ENCODE results near the gene LRCH1.

The LRCH1 gene

DNA sequence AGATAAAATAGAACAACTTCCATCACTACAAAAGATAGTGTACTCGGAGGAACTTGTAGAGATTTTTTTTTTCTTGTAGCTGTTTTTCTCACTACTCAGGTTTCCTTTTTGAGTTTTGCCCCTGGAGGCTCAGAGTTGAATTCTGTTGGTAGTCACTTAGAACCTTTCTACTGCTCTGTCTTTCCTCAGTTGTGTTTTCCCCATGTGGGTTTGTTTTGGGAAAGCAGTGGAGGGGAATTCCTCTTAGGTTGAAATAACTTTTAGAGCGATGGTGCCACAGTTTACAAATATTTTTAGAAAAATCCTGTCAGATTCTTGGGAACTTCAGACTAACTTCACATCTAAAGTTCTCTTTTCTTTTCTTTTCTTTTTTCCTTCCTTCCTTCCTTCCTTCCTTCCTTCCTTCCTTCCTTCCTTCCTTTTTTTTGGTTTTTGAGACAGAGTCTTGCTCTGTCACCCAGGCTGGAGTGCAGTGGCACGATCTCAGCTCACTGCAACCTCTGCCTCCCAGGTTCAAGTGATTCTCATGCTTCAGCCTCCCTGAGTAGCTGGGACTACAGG lies 65.8 kb downstream of the LRCH1 start:
- no peak for DNase-seq

DNA sequence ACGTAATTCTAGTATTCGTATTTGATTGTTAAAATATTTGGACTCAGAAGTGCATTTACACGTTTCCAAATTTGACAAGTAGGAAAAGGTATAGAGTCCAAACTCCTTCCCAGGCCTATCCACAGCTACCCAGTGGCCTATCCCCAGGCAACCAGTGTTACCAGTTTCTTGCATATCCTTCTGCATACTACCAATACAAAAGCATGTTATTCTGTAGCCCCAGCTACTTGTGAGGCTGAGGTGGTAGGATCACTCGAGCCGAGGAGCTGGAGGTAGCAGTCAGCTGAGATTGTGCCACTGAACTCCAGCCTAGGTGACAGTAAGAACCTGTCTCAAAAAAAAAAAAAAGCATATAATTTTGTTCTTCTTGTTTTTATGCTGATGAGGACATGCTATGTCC lies 67.1 kb downstream of the LRCH1 start:
- no peak for DNase-seq

DNA sequence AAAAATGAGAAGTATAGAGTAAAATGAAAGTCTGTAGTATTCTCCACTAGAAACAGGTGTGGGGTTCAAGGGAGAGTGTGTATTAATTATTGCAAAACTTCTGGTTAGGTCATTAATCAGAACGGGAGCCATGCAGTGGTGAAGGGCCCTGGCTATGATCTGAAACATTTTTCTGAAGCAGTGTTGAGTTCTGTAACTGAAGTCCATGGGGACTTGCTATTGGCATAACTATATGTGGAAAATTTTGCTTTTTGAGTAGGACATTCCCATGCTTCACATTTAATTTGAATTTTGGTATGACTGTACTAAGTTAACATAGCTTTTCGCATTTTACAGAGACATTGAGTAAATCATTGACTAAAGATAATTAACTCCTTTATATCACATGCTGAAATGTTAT lies 67.5 kb downstream of the LRCH1 start:
- DNase-seq, result no peak

DNA sequence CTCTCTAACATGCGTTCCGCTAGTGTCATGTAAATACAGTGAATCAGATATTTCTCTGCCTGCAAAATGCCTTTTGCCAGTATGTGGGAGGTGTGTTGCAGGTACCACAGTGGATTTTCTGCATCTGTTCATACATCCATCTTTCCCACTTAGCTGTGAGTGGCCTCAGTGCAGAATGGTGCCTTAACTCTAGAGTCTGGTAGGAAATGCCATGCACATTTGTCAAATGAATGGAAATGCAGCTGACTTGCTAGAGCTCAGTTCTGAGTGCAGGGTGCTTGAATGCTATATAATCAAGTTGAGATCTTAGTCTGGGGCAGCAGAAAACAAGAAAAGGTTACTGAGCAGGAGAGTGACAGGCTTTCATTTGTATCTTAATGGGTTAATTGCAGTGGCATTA lies 68.2 kb downstream of the LRCH1 start:
- no peak for DNase-seq

DNA sequence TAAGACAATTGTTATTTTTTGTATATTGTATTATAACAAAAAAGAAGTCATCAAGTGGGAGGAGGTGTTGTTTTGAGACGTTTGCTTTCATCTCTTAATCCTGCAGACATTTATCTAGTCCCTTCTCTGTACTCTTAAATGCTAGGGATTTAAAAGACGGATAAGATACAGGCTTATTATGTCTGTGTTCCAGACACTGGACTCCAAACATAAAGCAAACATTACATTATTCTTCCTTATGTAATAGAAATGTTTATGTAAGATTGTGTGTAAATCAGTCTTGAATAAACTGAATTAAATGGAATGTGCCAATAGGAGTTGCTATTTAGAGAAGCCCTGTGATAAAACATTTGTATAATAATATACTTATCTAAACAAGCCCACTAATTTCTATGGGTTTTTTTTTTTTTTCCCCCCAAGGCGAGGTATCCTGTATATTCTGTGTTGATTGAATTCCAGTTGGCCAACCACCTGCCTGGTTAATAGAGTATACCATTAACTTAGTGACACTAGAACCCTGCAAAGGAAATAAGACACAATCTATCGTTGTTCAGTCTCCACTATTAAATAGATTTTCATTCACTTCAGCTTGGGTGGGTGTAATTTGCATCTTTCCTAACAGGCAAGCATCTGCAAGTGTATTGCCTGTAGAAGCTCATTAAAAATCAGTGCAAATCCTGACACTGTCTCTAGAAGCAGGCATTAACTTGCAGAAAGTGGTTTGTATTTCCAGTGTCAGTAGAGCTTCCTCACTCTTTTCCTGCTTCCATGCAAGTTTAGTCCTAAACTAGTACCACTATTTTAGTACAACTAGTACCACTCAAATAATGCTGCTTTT lies 69.0 kb downstream of the LRCH1 start:
- DNase-seq, result no peak

DNA sequence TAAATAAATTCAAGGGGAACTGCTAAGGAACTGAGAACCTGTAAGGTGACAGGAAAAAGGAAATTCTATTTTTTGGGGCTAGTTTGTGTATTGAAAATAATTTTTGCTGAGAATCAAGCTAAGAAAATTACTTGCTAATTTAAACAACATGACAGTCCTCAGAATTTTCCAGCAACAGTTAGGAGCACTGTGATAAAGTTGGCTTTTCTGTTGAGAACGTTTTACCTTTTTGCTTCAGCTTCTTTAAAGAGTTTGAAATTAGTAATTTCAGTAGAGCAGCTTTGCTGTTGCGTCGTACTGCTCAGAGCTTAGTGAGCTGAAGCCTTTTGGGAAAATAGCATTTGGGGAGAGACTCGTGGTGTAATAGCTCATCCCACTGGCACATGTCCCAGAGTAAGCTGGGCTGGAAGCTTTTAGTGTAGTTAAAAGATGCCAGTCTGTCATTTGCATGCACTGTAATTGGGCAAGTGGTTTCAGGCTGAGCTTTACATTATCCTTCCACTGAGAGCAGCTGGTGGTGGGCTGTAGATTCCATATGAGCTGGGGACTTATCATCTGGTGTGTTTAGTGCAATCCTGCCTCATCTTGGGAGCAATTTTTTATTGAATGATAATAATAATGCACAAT lies 69.8 kb downstream of the LRCH1 start:
- no peak for DNase-seq

DNA sequence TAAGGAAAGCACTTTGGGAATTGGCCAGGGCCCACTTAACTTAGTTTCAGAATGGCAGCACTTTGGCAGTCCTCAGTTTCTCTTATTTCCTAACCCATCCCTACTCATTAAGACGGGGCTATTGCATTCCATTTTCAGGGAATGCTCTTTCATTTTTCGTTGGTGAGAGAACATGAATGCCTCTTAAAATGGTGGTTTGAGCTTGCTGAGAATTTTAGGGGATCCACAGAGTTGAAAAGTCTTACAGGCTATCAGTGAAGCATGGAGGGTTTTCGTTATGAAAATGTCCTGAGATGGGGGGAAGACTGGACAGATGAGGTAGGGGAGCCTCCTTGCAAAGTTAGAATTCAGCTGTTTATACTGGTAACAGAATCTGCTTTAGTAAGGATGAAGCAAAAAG lies 71.4 kb downstream of the LRCH1 start:
- no peak for DNase-seq

DNA sequence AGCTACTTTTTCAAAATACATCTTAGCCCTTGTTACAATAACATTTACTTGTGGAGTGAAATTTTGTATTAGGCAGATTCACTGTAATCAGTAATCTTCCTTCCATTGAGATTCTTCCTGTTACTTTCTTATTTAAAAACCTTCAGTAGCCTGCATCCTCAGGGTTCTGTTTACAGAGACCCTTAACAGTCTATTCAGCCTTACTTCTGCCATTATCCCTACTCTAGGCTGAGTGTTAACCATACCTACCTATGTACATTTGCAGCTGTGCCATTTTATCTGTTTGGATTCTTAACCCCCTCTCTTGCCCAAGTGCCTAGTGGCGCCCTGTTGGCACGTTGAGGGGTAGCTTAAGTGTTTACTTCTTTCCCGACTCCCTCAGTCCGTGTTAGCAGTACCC lies 71.9 kb downstream of the LRCH1 start:
- no peak for DNase-seq

DNA sequence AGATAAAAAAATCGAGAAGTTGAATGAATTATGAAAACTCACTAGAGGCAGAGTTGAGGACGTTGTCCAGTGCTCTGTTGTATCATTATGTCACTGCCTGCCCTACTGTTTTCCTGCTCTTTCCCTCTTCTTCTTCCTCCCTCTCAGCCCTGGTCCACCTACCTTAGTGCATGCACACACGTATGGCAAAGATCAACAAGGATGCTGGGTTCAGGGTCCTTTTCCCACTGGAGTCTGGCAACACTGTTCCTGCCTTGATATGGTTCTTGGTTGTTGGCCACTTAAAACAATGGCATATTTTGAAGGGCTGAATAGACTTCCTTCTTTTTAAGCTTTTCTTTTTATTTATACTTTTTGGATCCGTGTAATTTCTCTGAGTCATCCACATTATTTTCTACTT lies 74.5 kb downstream of the LRCH1 start:
- DNase-seq, result no peak

DNA sequence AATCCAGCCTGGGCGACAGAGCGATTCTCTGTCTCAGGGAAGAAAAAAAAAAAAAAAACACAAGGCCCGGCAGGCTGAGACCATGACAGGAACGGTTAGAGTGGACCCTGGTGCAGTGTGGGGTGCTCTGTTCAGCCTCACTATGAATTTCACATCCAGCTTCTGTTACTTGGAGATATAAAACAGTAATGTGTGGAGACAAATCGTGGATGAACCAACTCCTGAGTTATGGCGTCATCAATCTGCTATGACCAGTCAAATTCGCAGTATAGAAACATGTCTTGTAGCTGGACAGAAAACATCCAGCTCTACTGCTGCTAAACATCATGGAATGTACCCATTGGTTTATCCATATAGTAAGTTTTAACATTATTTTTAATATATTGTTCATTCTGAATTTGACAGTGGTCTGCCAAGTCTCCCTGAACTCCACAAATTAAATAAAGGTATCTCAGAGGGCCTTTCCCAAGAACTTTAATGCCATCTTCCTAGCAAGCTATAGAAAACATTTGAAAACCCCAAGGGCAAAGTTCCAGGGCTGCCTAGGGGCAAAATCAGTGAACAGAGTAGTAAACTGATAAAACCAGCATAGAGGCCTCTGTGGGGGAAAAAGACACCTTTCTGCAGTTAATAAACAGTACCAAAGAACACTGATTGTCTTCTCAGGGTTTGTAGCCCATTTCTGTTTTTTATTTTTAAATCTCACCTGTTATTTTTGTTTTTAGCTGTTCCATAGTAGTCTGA lies 75.8 kb downstream of the LRCH1 start:
- DNase-seq, result no peak

DNA sequence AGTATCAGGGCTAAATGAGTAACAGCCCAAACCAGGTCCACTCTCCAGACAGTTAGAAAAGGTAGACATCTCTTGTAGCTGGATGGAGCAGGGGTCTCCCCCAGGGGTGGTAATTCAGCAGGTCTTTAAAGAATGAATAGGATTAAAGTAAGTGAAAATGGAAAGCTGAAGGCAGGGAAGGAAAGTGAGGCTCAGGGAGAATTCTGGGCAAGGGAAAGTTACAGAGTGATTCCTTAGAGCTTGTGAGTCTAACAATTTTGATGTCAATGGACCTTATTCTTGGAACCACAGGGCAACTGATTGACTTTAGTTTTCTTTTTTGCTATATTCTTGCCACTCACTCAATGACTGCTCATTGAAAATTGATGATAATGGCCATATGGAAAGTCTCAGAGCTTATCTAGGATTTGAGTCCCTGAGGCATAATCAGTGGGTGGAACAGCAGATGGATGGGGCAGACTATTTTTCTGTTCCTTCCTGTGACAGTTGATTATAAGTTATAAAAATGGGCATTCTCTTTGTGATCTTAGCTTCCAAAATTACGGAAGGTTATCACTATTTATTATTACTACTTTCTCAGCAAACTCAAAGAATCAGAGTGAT lies 76.9 kb downstream of the LRCH1 start:
- no peak for DNase-seq

DNA sequence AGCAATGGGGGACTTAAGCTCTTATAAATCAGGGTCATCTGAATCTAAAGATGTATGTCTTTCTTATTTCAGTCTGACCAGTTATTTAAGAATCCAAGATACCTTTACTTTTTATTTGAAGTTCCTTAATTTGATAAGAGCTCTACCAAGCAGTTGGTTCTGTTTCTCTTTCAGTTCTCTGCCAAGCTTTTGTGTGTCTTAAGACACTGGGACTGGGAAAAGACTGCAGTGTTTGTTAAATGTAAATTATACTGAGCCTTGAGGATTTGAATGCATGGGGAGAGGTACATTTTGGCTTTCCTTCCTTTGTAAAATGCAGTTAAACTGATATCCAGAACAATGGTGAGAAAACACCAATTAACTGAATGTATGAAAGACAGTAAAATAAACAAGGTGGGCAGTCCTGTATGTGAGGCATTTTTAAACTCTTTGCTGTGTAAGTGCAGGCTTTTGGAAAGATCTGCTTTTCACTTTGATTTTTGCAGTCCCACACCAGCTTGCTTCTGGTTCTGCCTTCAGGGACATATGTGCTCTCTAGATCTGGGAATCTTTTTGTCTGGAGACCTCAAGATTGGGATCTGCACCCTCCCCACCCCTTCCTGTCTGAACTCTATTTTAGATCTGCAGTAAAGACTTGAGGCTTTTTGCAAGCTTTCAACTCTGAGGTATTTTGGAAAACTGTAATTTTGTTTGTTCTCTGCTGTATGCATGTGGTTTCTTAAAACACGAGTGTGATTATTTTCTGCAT lies 77.6 kb downstream of the LRCH1 start:
- DNase-seq, result no peak

DNA sequence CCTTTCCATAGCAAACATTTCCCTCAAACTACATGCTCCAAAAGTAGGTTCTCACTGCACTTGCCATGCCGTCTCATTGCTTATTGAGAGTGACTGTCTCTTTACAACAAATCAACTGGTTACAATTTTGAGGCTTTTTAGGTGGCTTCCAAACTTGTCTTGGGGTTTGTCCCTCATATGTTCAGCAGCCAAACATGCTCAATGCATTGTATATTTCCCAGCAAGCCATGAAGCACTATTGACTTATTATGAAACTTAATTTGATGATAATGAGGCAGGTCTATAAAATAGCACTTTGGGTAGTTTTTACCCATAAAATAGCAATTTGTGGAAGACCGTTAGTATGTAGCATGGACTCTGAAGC lies 78.2 kb downstream of the LRCH1 start:
- no peak for DNase-seq

DNA sequence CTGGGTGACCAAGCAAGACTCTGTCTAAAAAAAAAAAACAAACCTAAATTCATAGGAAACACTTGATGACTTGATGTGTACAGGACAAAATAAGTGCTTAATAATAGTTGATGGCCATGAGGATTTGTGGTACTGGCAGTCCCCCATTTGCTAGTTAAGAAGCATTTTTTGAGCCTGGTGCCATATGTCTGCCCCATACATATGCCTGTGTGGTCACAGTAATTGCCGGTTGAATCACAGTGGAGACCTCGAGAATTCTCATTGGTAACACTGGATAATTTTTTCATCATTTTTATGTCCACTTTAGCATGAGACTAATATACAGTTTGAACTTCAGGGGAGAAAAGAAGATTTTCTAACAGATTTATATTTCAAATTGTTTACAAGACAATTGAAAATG lies 79.2 kb downstream of the LRCH1 start:
- no peak for DNase-seq

DNA sequence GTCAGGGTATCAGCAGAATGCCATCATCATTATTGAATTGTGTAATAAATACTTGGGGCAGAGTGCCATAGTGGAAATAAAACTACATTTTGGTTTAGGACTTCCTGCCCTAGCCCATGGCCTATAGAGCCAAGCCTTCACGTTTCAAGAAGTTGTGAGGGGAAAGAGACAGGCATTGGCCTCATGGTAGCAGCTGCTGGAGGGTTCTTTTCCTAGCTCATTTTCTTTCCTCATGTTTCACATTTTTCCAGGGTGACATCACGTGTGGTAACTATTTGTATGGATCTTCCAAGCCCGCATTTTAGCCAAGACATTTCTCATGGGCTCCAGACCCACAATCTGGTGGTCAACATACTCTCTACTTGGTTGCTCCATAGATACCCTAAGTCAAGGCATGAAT lies 80.4 kb downstream of the LRCH1 start:
- DNase-seq, result no peak

DNA sequence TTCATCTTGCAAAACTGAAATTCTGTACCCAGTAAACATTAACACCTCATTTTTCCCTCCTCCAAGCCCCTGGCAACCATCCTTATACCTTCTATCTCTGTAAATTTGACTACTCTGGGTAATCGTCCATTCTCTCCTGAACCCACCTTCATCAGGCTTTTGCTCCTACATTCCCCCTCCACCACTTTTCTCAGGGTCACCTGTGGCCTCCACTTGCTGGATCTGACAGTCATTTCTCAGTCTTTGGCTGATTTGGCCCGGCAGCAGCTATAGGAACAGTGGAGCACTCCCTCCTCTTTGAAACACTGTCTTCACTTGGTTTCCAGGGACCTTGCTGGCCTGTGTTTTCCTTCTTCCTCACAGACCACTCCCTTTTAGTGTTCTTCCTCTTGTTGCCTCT lies 83.5 kb downstream of the LRCH1 start:
- no peak for DNase-seq

DNA sequence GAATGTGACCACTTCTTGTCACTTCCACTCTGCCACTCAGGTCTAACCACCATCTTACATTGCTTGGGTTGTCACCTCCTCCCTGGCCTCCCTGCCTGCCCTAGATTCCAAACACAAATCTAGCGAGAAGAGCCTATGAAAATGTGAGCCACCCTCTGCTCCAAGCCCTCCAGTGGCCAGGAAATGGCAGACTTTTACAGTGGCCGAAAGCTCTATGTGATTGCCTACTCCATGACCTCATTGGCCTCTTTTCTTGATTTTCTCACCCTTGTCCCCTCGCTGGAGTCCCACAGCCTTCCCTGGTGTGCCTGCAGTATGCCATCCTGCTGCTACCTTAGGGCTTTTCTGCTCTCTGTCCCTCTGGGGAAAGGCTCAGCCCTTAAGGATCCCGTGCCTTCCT lies 84.2 kb downstream of the LRCH1 start:
- no peak for DNase-seq

DNA sequence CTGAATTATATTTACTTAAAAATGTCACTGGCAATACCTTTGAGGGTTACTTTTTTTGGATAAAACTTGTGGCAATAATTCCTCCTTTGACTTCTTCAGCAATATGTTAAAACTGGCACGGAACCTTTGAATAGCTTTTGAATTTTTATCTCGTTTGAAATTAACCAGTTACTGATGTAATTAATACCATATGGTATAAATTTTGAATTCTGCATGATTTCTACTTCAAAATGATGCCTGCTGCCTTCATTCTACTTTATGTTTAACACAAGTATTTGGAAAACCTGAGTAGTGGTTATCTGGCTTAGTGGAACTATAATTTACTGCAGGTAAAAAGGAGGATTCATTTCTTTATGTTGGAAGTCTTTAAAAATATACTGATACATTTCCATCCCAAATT lies 85.3 kb downstream of the LRCH1 start:
- DNase-seq, result no peak

DNA sequence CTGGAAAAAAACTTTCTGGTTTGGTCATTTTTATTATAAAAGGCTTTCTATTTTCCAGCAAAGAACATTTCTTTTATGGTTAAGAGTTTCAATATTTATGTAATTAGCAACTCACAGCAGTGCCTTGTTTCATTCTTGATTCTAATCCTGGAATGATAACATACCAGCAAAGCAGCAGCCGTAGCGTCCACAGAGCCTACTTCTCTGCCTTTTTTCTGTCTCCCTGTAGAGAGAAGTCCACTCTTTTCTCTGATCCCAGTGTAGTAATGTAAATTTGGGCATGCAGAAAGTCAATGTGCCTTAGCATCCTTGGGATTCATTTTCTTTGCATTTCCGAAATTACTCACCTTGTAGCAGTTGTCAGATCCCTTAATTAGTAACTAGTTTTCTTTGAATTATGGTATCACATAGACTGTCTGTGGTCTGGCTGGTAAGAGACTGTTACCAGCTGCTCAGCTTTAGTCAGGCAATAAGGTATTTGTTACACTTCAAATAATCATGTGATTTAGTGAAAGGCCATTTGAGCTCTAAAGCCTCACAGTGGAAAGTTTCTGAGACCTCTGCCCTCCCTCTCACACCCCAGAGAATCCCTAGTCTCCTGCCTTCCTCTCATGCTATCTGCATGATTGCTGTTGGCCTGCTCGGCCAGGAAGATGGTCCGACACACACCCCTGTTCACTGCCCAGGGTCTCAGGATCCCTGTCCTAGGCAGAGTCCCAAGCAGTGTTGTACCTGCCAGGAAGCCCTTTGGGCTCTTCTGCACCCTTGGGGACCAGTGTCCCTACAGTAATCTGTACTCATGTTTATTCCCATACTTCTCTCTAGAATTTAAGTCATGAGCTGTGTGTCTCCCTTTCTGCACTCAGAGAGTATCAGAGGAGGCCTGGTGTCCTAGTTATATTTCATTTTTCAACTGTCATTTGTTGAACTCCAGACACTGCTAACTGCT lies 86.3 kb downstream of the LRCH1 start:
- DNase-seq, result no peak

DNA sequence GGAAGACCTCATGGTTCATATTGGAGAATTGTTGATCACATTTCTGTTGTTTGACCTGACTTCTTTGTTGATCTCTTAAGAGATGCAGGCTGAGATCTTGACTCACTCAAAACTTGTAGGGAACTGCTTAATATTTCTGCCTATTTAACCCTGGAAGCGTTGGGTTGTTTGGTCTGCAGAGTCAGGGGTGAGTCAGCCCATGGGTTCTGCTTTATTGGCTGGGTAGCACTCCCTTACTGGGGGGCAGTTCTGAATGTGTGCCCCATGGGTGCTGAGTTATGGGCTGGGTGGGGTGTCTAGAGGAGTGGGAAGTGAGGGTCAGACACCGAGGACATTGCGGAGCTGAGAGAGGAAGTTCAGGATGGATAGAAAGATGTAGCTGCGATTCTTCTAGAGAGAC lies 87.9 kb downstream of the LRCH1 start:
- DNase-seq, result no peak

DNA sequence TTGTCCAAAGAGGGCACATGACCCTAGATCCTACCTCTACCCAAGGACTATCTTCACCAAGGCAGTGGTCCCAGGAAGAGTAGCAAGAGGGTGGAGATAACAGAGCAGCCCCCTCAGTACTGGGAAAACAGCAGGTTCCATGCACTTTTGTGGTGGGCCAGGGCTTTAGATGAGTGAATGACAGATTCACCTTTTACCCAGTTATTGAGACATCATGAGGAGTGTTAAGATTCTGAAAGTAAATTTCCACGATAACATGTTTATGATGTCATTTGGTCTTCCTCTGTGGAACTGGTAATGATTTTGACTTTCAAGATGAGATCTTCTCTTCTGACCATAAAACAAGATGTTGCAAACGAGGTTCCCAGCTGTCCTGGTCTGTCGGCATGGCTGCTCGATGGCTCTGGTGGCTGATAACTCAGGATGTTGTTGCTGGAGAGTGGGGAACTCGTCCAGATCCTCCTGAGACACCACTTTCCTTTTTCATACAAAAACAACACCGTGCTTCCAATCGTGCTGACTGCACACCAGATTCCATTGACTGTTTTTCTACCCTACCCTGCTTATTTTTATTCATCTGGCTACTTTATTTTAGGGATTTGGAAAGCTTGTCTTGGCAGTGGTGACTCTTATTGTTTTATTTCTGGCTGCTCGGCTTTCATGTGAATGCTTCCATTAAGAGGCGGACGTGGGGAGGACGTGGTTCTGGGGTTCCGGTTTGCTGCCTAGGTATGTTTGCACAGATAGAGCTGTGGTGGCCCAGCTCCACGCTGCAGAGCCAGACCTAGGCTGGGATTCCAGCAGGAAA lies 88.5 kb downstream of the LRCH1 start:
- DNase-seq, result no peak
